Esophagus squamous epithelium (tissue), 5 donors: ENCODE data around the gene SLC24A3. TPM values are rescaled to one million over a fixed set of nuclear protein-coding genes. Genes with fewer than 3 reads are reported as not detected.

Source experiments
- DNase-seq: peaks from one replicate; lab custom pipeline; 2025; lab: John Stamatoyannopoulos, UW
- H3K27ac ChIP-seq, 4 donors: fragments of 200-600 bp; sonication (generic); one replicate each; pipeline ENCODE4 v1.5.1; 2016 to 2019; ENCODE audit warnings: mild to moderate bottlenecking in 1 of 4
- H3K27me3 ChIP-seq, 4 donors: fragments of 200-600 bp; sonication (generic); 1 replicate in 3 of 4; 2 replicates in 1 of 4; pipeline versions ENCODE4 v1.5.1 to v1.6.0; 2017 to 2021; ENCODE audit warnings: antibody characterized with exemption in 1 of 4
- H3K36me3 ChIP-seq, 3 donors: fragments of 200-600 bp; sonication (generic); one replicate each; pipeline ENCODE4 v1.5.1; 2016 to 2019
- H3K4me1 ChIP-seq, 3 donors: fragments of 200-600 bp; sonication (generic); one replicate each; pipeline ENCODE4 v1.5.1; 2017 to 2019
- H3K4me3 ChIP-seq, 4 donors: fragments of 200-600 bp; sonication (generic); 1 replicate in 3 of 4; 2 replicates in 1 of 4; pipeline ENCODE4 v1.5.1; 2016 to 2019; ENCODE audit warnings: mild to moderate bottlenecking in 2 of 4, moderate library complexity in 1 of 4
- H3K9me3 ChIP-seq, 3 donors: fragments of 200-600 bp; sonication (generic); one replicate each; pipeline ENCODE4 v1.5.1; 2016 to 2019
- POLR2A ChIP-seq, 4 donors: fragments of 450-650 bp; IDR thresholded peaks; one replicate each; pipeline ENCODE4 v1.6.1; 2017; ENCODE audit warnings: antibody characterized with exemption in 4 of 4, mild to moderate bottlenecking in 4 of 4, moderate library complexity in 3 of 4
- WGBS, 2 donors: methylation state at CpG; one replicate each; pipeline ENCODE4 v1.1.5; 2018; 5-methylcytosine and 5-hydroxymethylcytosine counted together
- intact Hi-C: fragments of 100-400 bp; cut with DNase I; formaldehyde crosslinking; loops from one replicate; pipeline ENCODE4 v1.15.0; 2022
- total RNA-seq, 4 donors: library from RNA; depleted of rRNA; stranded (reverse); fragments of >200 nt; gene quantifications; one replicate each; pipeline ENCODE4 v1.1.0, GENCODE V29; 2016
- TF ChIP-seq, protein P1 (sequence below), 6 experiments: fragments of 450-650 bp in 4 of 6; fragments of 200-600 bp in 2 of 6; sonication (generic) in 2 of 6; IDR thresholded peaks; one replicate each; pipeline ENCODE4 v1.5.1; 2016 to 2019; ENCODE audit warnings: antibody characterized with exemption in 6 of 6, mild to moderate bottlenecking in 4 of 6, moderate library complexity in 4 of 6
- donor health status: DM: yes; HTN: yes; CAD: no.

Gene SLC24A3
- total RNA-seq, 4 donors from 2014 or later, result 3.0 to 8.2 (median 6.1) TPM

DNA sequence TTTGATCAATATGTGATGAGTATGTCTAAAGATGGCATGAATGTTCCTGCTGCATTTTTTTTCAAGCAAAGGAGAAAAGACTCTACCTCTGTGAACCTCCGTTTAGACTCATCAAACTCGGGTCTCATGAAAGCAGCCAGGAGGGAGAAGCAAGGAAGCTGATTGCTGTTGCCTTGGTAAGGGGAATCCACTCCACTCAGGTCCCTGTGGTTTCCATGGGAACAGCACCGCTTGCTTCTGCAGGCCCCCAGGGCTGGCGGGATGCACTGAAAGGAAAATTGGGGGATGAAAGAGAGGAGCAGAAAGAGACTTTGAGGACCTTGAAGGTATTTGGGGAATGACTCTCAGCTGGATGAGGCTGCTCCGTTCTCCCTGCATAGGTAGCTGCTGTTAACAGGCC is 296.0 kb downstream of the SLC24A3 start:
- Histone ChIP-seq H3K27me3 (no peaks in the 10 kb centered on the region), H3K4me3 (no peak overlapping the region), H3K27ac (no peak overlapping the region), H3K9me3 (no peaks in the 10 kb centered on the region), H3K4me1 (no peaks in the 10 kb centered on the region), H3K36me3 (no peaks in the 10 kb centered on the region)
- TF ChIP-seq, protein P1, sequence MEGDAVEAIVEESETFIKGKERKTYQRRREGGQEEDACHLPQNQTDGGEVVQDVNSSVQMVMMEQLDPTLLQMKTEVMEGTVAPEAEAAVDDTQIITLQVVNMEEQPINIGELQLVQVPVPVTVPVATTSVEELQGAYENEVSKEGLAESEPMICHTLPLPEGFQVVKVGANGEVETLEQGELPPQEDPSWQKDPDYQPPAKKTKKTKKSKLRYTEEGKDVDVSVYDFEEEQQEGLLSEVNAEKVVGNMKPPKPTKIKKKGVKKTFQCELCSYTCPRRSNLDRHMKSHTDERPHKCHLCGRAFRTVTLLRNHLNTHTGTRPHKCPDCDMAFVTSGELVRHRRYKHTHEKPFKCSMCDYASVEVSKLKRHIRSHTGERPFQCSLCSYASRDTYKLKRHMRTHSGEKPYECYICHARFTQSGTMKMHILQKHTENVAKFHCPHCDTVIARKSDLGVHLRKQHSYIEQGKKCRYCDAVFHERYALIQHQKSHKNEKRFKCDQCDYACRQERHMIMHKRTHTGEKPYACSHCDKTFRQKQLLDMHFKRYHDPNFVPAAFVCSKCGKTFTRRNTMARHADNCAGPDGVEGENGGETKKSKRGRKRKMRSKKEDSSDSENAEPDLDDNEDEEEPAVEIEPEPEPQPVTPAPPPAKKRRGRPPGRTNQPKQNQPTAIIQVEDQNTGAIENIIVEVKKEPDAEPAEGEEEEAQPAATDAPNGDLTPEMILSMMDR (IDR thresholded peaks at IDR 0.05), result no peak
- TF ChIP-seq POLR2A (IDR thresholded peaks at IDR 0.05), result no peak
- intact Hi-C loops, result no loop called here
- no peak for DNase-seq
- 58 to 75% methylated on average over 2 to 5 of the region's 5 CpGs for WGBS, 2 donors

DNA sequence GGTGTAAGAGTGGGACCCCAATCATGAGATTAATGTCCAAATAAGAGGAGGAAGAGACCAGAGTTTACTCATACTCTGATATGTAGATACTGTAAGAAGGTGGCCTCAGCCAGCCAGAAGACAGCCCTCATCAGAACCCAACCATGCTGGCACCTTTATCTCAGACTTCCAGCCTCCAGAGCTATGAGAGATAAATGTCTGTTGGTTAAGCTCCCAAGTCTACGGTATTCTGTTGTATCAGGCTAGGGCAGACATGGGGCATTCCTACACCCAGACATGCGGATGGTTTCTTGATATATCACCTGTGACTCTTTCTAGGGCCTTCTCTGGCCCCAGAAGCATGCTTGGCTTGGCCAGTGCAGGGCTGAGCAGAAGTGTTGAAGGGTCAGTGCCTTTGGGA is 298.2 kb downstream of the SLC24A3 start:
- no peaks in the 10 kb centered on the region for H3K27me3 ChIP-seq
- 79% methylated on average over 2 of the region's 2 CpGs; no CpG with 5 or more reads in 1 of the 2 donors for WGBS, 2 donors
- no peaks in the 10 kb centered on the region for H3K4me1 ChIP-seq
- no peak for TF ChIP-seq POLR2A (IDR thresholded peaks at IDR 0.05)
- TF ChIP-seq, protein P1 (IDR thresholded peaks at IDR 0.05), result no peak
- no peaks in the 10 kb centered on the region for H3K9me3 ChIP-seq
- H3K4me3 ChIP-seq, result no peak overlapping the region
- H3K27ac ChIP-seq, result no peak overlapping the region
- no peaks in the 10 kb centered on the region for H3K36me3 ChIP-seq
- intact Hi-C loops, result no loop called here
- DNase-seq, result no peak

DNA sequence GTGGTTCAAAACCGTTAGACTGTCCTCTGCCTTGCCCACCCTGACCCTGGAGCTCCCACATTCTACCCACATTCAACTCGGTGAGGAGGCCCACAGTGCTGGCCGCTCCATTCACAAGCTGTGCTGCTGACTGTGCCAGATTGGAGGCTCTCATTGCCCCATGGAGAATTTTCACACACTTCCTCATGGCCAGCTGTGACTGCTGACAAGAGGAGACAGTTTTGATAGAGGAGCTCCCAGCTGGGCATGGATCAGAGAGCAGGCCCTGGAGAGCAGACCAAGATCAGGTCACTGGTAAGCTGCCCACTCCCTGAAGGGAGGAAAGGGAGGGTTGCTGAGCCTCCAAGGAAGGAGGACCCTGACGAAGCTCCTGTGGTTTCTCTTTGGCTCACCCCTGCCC is 299.5 kb downstream of the SLC24A3 start:
- DNase-seq, result no peak
- Histone ChIP-seq H3K36me3 (peaks cover 0 to 8% (median 0%) of the 10 kb centered on the region in 3 donors), H3K4me3 (no peak overlapping the region), H3K4me1 (no peaks in the 10 kb centered on the region), H3K27me3 (no peaks in the 10 kb centered on the region), H3K9me3 (no peaks in the 10 kb centered on the region), H3K27ac (no peak overlapping the region)
- 38 to 90% methylated on average over 1 to 3 of the region's 4 CpGs for WGBS, 2 donors
- intact Hi-C loops, result no loop called here
- TF ChIP-seq POLR2A (IDR thresholded peaks at IDR 0.05), result no peak
- TF ChIP-seq, protein P1 (IDR thresholded peaks at IDR 0.05), result no peak

DNA sequence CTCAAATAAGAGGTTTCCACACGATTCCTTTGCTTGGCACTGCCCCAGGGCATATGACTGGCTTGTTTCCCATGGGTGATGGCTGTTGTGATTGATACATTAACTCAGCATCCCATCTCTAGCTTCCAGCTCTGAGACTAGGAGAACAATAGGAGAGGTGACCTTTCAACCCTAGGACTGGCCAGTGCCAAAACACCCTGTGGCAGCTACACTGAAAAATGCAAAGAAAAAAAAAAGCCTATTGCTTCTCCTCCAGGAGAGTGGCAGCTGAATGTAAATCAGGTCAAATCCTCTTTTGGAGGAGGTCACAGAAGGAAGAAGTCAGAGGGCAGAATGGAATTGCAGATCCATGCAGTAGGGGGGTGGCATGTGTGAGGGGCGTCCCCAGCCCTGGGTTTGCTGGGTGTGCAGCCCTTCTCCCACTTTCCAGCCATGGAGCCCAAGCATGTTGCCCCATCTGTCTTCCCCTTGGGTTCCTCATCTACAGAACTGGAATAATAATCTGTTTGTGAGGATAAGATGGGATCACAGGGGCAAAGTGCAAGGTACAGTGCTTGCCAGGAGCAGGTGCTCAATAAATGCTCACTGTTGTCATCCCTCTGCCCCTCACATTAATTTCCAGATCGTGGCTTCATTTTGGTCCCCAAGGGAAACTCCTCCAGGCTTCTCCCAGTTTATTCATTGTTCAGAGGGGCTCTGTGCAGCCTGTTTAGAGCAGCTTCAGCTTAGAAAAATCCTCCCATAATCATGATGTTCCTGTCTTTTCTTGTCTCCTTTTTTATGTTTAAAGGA is 300.6 kb downstream of the SLC24A3 start:
- Histone ChIP-seq H3K9me3 (no peaks in the 10 kb centered on the region), H3K27ac (no peak overlapping the region), H3K4me3 (no peak overlapping the region), H3K36me3 (peaks cover 0 to 13% (median 0%) of the 10 kb centered on the region in 3 donors), H3K4me1 (no peaks in the 10 kb centered on the region), H3K27me3 (no peaks in the 10 kb centered on the region)
- DNase-seq, result no peak
- TF ChIP-seq, protein P1 (IDR thresholded peaks at IDR 0.05), result no peak
- no peak for TF ChIP-seq POLR2A (IDR thresholded peaks at IDR 0.05)
- intact Hi-C loops, result no loop called here
- 34 to 46% methylated on average over 3 of the region's 3 CpGs for WGBS, 2 donors

DNA sequence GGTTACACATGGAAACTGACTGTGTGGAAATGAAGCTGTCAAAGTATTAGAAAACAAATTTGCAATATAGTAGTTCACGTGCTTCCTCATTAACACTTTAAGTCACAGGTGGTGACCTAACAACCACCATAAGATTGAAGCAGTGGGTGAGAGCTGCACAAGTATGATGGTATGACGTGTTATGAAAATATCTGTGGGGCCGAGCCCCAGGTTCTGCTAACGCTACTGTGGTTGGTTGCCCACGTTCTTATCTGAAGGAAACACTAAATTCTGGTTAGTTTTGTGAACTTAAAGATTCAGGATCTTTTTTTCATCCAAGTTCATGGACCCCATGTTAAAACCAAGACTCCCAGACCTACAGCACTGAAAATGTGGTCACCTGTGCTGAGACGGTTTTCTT is 302.6 kb downstream of the SLC24A3 start:
- Histone ChIP-seq H3K27ac (no peak overlapping the region), H3K4me3 (no peak overlapping the region), H3K4me1 (no peaks in the 10 kb centered on the region), H3K36me3 (peaks cover 0 to 13% (median 0%) of the 10 kb centered on the region in 3 donors), H3K9me3 (no peaks in the 10 kb centered on the region), H3K27me3 (no peaks in the 10 kb centered on the region)
- no peak for DNase-seq
- WGBS, 2 donors, result 69 to 70% methylated on average over 6 of the region's 6 CpGs
- no peak for TF ChIP-seq POLR2A (IDR thresholded peaks at IDR 0.05)
- TF ChIP-seq, protein P1 (IDR thresholded peaks at IDR 0.05), result no peak
- intact Hi-C loops, result no loop called here
